ENCODE measurements around the gene IDH3B.
"Not testable (repeated sequence)": the region's sequence is repeated elsewhere in the genome, so short reads cannot be mapped to it uniquely, and the experiment has no call there.

The IDH3B gene
- 28.5 to 95.9 (median 66.5) reads per million in 18 experiments for total RNA-seq

GRCh38 chr20:2663887-2664719 lies at the start of gene IDH3B:
Gene IDH3B, minus strand, starts transcription at chr20:2664216. Its CDS starts 28 bp downstream, at chr20:2664188.
- DNase-seq: peak; percentile 97

GRCh38 chr20:2713285-2713684 lies 49.3 kb upstream of the IDH3B start:
- DNase-seq: peak in 1 of 2 donors; percentile 6

DNA sequence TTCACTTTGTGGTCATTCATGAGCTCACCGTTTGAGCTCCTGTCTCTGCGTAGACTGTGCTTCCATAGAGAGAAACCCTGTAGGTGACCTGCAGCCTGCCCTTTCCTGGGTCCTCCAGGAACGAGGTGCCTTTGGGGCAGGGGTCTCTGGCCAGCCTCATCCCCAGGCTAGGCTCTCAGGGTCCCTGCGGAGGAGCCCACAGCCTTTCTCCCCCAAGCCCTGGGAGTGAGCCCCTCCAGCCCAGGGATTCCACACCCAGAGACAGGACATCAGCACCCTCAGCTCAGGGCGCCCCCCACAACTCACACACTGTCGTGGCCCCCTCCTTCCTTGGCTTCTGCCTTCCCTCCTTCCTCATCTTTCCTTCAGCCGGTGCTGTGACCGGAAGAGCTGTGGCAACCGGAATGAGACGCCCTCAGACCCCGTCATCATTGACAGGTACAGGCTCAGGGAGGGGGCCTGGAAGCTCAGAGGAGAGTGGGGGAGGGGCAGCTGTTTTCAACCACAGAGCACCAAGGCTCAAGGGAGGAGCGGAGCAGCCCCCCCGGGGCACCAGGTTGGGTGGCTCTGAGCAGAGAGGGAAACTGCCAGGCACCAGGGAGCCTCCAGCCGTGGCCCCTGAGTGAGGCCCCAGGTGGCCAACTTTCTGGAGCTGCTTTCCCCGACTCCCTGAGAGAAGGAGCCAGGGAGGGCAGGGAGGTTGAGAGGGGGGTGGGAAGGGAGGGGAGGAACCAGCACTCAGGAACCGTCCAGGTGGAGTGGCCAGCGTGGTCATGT lies 45.4 kb upstream of the IDH3B start:
- DNase-seq: no peak

DNA sequence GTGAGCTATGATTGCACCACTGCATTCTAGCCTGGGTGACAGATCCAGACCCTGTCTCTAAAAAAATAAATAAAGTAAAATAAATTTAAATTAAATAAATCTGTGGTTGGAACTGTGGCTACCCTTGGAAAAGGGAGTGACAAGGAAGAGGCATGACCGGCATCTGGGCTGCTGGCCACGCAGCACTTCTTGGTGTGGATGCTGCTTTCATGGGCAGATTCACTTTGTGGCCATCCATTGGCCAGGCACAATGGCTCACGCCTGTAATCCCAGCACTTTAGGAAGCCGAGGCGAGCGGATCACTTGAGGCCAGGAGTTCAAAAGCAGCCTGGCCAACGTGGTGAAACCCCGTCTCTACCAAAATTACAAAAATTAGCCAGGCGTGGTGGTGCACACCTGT lies 44.6 kb upstream of the IDH3B start:
- no peak for DNase-seq

GRCh38 chr20:2708073-2708415 lies 44.0 kb upstream of the IDH3B start:
- no peak for DNase-seq

- no peak for DNase-seq
Measured at GRCh38 chr20:2707353-2708072, 43.5 kb upstream of the IDH3B start.

GRCh38 chr20:2706688-2707352 lies 42.8 kb upstream of the IDH3B start:
- no peak for DNase-seq

GRCh38 chr20:2705931-2706645 lies 42.1 kb upstream of the IDH3B start:
- DNase-seq: no peak

- no peak for DNase-seq
Measured at GRCh38 chr20:2703716-2704475, 39.9 kb upstream of the IDH3B start.

GRCh38 chr20:2701671-2702081 lies 37.7 kb upstream of the IDH3B start:
- DNase-seq: no peak

DNA sequence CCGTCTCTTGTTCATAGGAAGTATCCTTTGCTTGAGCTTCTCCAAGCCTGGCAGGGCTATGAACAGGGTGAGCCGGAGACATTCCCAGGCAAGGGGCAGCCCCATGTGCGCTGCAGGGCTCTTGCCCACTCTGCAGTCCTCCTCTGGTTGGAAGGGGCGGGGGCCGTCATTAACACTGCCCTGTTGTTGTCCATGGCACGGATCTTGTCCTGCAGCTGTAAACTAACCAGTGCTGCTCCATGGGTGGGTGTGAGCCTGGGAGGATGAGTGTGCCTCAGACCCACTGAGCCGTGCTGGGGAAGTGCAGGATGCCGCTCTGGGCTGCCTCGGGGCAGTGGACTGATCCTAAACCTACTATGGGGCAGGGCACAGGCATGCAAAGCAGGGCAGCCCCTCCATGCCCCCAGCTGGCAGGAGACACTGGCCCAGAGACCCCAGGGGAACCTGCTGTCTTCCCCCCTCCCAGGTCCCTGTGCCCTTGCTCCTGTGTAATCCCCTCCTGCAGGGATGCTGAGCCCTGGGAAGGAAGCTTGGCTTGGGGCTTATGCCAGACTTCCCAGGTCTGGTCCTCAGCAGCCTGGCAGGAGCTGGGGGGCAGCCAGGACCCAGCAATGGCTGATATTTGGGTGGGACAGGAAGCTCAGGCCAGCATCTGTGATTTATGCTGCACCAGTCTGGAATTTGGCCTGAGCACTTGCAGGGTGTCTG lies 37.1 kb upstream of the IDH3B start:
- no peak for DNase-seq

DNA sequence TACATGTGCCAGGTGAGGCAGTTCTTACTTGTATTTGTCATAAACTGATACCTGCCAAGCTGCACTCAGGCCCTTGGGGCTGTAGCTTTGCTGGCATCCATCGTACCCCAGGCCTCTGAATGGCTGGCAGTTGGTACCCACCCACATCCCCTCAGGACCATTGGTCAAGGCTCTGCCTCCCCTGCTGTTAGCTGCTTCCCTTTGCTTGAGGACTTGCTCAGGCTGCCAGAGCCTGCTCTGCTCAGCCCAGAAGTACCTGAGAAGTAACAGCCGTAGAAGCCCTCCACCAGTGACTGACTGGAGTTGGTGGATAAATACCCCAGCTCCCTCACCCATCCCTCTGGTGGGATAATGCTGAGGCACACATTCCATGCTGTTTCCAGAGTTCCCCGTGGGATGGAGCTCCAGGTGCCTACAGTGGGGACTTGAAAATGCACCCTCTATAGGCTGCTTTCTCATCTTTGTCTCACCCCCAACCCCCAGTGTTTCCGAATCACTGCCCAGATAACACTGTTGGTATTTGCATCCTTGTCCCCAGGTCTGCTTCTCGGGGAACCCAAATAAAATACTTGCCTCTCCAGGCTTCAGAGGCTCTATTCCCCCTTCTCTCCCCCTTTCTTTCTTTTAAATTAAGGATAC lies 35.9 kb upstream of the IDH3B start:
- DNase-seq: no peak

DNA sequence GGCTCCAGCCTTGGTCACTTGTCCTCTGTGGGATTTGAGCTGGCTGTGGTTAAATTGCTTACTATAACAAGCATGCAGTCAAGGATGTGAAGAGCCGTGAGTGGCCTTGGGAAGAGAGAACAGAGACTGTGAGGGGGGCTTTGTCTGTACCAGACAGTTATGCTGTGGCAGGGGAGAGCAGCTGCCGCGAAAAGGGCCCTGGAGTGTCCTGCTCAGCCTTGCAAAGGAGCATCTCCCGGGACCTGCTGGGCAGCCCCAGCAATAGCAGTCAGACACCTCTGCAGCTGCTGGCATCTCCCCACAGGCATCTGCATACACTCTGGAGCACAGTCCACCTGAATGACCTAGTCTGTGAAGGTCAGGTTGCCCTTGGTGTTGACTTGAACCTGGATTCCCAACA lies 34.9 kb upstream of the IDH3B start:
- DNase-seq: no peak

DNA sequence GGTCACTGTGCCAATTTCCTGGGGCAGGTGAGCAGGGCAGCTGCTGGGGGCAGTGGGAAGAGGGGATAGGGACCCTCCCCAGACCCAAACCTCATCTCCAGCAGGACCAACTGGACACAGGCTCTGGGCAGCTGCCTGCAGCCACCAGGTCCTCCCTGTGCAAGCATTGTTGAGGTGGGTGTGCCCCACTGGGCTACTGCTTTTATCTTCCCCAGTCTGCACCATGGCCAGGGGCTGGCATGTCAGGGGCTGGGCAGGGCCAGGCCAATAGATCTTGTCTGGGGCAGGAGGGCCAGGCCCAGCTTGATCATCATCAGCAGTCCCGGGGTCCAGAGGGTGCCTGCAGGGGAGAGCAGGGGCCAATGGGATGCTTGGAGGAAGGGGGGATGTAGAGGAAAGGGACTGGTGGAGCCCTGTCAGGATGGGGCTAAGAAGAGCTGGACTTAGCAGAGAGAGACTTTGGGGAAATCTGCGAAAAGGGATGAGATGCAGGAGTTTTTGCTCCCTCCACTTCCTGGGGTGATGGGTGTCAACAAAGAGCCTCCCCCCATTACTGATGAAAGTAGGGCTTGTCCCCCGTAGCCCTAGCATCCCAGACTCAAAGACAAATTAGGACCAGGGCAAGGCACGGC lies 34.3 kb upstream of the IDH3B start:
- DNase-seq: no peak

DNA sequence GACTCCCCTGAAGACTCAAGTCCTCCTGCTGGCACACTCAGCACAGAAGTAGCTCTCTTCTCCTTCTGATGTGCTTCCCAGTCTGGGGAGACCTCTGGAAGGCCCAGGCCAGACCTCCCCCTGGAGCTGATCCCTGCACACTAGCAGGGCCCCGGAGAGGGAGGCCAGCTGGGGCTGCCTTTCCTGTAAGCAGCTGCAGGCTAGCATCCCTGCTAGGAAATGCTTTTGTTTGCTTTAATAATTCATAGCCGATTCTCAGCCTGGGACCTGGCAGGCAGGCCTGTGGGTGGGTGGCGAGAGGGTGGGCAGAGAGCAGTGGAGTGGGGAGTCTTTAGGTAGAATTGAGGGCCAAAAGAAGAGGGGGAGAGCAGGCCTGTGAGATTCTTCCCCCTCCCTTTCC lies 33.8 kb upstream of the IDH3B start:
- DNase-seq: no peak

DNA sequence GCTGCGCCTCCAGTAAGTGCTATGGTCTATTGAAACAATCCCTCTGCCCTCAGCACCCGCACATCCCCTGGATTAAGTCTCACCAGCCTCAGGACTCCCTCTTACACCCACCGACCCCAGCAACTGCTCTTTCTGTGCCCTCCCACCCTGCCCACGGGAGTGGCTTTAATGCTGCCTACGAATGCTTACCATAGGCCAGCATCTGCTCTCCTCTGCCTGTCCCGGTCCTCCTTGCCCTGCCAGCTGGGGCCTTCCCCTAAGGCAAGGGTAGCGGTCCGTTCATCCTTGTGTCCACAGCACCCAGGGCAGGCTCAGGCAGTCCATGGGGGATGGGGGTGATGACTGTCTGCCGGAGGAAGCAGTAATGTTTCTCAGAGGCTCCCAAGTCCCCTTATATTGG lies 32.6 kb upstream of the IDH3B start:
- DNase-seq: no peak

GRCh38 chr20:2695984-2696525 lies 32.0 kb upstream of the IDH3B start:
- DNase-seq: not testable (repeated sequence)

DNA sequence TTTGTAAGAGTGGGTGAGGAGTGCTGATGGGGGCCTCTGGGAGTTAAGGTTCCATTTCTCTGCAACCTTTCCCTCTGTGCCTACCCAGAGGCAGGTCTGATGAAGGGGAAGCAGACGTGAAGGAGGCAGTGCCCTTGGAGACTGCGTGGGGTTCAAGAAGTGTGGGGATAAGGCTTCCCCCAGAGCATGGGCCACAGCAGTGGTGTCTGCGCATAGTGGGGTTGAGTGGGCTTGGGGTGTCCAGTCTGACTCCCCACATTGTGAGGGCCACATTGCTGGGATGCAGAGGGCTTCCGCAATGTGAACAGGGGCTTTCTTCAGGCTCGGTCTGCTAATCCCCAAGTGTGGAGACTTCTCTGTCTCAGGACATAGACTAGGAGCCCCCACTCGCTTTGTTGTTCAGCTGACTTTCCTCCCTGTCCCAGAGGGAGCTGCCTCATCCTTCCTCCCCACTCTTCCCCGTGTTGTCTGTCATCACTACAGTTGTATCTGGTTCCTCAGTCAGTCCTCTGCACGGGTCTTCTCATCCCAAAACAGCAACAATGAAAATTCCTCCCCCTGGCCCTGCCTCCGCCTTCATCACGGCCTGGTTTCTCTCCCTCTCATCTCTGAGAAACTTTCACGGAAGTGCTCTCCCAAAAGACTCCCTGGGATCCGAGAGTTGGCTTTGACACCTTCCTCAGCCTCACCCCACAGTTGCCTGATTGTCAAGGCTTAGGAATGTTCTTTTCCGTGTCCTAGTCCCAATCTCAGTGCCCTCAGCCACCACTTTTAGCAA lies 31.4 kb upstream of the IDH3B start:
- no peak for DNase-seq

Data from inflammatory macrophage (primary cell).